Renal cortex interstitium (tissue), 11 donors: ENCODE results near the gene FBF1. TPM values are rescaled to one million over a fixed set of nuclear protein-coding genes. Genes with fewer than 3 reads are reported as not detected.

Experiments
- DNase-seq, 11 donors: peaks; one replicate each; pipeline ENCODE4 v3.0.0-alpha.2; 2013; ENCODE audit warnings: low read depth in 9 of 11, low spot score in 4 of 11; ENCODE audit errors: extremely low read depth in 1 of 11
- polyA plus RNA-seq, 3 donors: library from polyadenylated mRNA; unstranded; fragments of 120-200 nt; gene quantifications; one replicate each; pipeline ENCODE4 v1.2.1, GENCODE V29; 2013; ENCODE audit not compliant: insufficient read length in 3 of 3

The FBF1 gene
- polyA plus RNA-seq, 3 donors = 7.5 to 14.4 (median 12.4) TPM

- no peak for DNase-seq
Observed at GRCh38 chr17:75922173-75922961, 18.5 kb downstream of the FBF1 start.

- DNase-seq = no peak
Observed at GRCh38 chr17:75921596-75921995, 19.2 kb downstream of the FBF1 start.

GRCh38 chr17:75920045-75920560 is 20.7 kb downstream of the FBF1 start:
- DNase-seq = no peak

- no peak for DNase-seq
Observed at GRCh38 chr17:75919611-75920010, 21.2 kb downstream of the FBF1 start.

GRCh38 chr17:75917917-75918445 is 22.9 kb downstream of the FBF1 start:
- no peak for DNase-seq

- no peak for DNase-seq
Observed at GRCh38 chr17:75917141-75917916, 23.5 kb downstream of the FBF1 start.

GRCh38 chr17:75915268-75915667 is 25.6 kb downstream of the FBF1 start:
- no peak for DNase-seq

- no peak for DNase-seq
Observed at GRCh38 chr17:75914643-75915267, 26.1 kb downstream of the FBF1 start.

GRCh38 chr17:75913537-75914210 is 27.2 kb downstream of the FBF1 start:
- no peak for DNase-seq

- no peak for DNase-seq
Observed at GRCh38 chr17:75910699-75911098, 30.1 kb downstream of the FBF1 start.

GRCh38 chr17:75909812-75910274 is 31.0 kb downstream of the FBF1 start:
- no peak for DNase-seq

GRCh38 chr17:75909051-75909811 is 31.6 kb downstream of the FBF1 start:
- DNase-seq = no peak

- no peak for DNase-seq
Observed at GRCh38 chr17:75908201-75908600, 32.6 kb downstream of the FBF1 start.

GRCh38 chr17:75906143-75906884 is 34.5 kb downstream of the FBF1 start:
- DNase-seq = no peak

- peak; percentile 74 to 93 (median 89) for DNase-seq
Observed at GRCh38 chr17:75904749-75905521, 35.9 kb downstream of the FBF1 start, which contains the start of gene MRPL38. Gene MRPL38 (minus strand): TSS chr17:75904884. CDS start chr17:75904875, 9 bp downstream.

GRCh38 chr17:75902406-75902805 is 38.4 kb downstream of the FBF1 start:
- DNase-seq = no peak

GRCh38 chr17:75901727-75902126 is 39.1 kb downstream of the FBF1 start:
- no peak for DNase-seq
